Femur (tissue), 1 donor: Measurements from ENCODE around the gene SPECC1.
A peak's percentile ranks its signal among the peaks of the same experiment; 100 is the strongest.
"Not testable (repeated sequence)": the region's sequence is repeated elsewhere in the genome, so short reads cannot be mapped to it uniquely, and the experiment has no call there.

Experiments used
- DNase-seq: peaks from one replicate; pipeline ENCODE4 v3.0.0-alpha.2; 2017

Gene SPECC1

GRCh38 chr17:20281860-20282259, 272.7 kb downstream of the SPECC1 start:
- peak; percentile 46 for DNase-seq

- no peak for DNase-seq
These were observed 273.6 kb downstream of the SPECC1 start for GRCh38 chr17:20282526-20283308.

GRCh38 chr17:20284022-20284421, 274.9 kb downstream of the SPECC1 start:
- no peak for DNase-seq

- no peak for DNase-seq
These were observed 275.6 kb downstream of the SPECC1 start for GRCh38 chr17:20284570-20285295.

- DNase-seq, result no peak
These were observed 280.8 kb downstream of the SPECC1 start for GRCh38 chr17:20289984-20290383.

- no peak for DNase-seq
These were observed 282.7 kb downstream of the SPECC1 start for GRCh38 chr17:20291853-20292252.

- no peak for DNase-seq
These were observed 284.3 kb downstream of the SPECC1 start for GRCh38 chr17:20293501-20293900.

- DNase-seq, result no peak
These were observed 285.0 kb downstream of the SPECC1 start for GRCh38 chr17:20294120-20294519.

- DNase-seq, result no peak
These were observed 289.9 kb downstream of the SPECC1 start for GRCh38 chr17:20299013-20299412.

GRCh38 chr17:20300436-20300934, 291.3 kb downstream of the SPECC1 start:
- peak; percentile 42 for DNase-seq

- DNase-seq, result no peak
These were observed 293.2 kb downstream of the SPECC1 start for GRCh38 chr17:20302246-20302917.

GRCh38 chr17:20304961-20305360, 295.8 kb downstream of the SPECC1 start:
- DNase-seq, result no peak

GRCh38 chr17:20306924-20307323, 297.8 kb downstream of the SPECC1 start:
- no peak for DNase-seq

GRCh38 chr17:20307326-20307910, 298.3 kb downstream of the SPECC1 start:
- no peak for DNase-seq

- DNase-seq, result no peak
These were observed 301.3 kb downstream of the SPECC1 start for GRCh38 chr17:20310481-20310880.

- DNase-seq, result no peak
These were observed 304.1 kb downstream of the SPECC1 start for GRCh38 chr17:20313306-20313705.

GRCh38 chr17:20313891-20314290, 304.7 kb downstream of the SPECC1 start:
- DNase-seq, result no peak

- no peak for DNase-seq
These were observed 305.7 kb downstream of the SPECC1 start for GRCh38 chr17:20314834-20315233.

- no peak for DNase-seq
These were observed 306.2 kb downstream of the SPECC1 start for GRCh38 chr17:20315311-20315710.

- no peak for DNase-seq
These were observed 306.7 kb downstream of the SPECC1 start for GRCh38 chr17:20315821-20316220.

GRCh38 chr17:20320535-20321229, 311.5 kb downstream of the SPECC1 start:
- peak; percentile 79 for DNase-seq

- not testable (repeated sequence) for DNase-seq
These were observed 312.2 kb downstream of the SPECC1 start for GRCh38 chr17:20321357-20321756.
